ENCODE data around the gene ACAD9.

DNA sequence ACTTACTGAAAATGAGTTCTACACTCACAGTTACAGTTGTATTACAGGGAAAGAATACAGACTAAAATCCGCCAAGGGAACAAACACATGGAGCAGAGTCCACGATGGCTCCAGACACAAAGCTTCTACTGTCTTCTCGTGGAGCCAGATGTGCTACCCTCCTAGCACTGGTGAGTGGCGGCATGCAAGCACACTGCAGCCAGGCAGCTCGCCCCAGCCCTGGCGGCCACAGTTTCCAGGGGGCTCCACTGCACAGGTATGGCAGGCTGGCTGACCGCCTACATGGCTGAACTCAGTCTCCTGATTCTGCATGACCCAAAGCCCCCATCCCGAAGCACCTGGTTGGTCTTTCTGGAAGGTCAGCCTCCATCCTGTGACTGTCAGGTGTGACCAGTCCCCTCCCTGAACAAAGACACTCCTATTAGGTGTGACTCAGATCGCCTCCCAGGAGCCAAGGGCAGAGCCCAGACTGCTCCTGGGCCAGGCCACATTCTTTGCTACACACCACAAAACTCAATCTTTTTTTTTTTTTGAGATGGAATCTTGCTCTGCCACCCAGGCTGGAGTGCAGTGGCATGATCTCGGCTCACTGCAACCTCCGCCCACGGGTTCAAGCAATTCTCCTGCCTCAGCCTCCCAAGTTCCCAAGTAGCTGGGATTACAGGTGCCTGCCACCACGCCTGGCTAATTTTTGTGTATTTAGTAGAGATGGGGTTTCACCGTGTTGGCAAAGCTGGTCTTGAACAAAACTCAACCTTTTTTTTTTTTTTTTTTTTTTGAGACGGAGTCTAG lies 62.9 kb downstream of the ACAD9 start:
- TF ChIP-seq EZH2 (IDR thresholded peaks at IDR 0.05) (no peak), POLR2AphosphoS5 (IDR thresholded peaks at IDR 0.05; ENCODE audit: borderline replicate concordance, low read depth, low read length) (no peak)

All from SK-N-MC (cell line).